SH-SY5Y (cell line): Measurements from ENCODE around the gene SLC13A2.

Experiments
- GATA2 ChIP-seq: IDR thresholded peaks from 2 replicates; pipeline ENCODE4 v1.6.1; 2011; ENCODE audit warnings: mild to moderate bottlenecking, low read depth, low read length
- GATA3 ChIP-seq: IDR thresholded peaks from 2 replicates; pipeline ENCODE4 v1.6.1; 2011; ENCODE audit warnings: low read depth, mild to moderate bottlenecking, low read length, moderate library complexity

The SLC13A2 gene

DNA sequence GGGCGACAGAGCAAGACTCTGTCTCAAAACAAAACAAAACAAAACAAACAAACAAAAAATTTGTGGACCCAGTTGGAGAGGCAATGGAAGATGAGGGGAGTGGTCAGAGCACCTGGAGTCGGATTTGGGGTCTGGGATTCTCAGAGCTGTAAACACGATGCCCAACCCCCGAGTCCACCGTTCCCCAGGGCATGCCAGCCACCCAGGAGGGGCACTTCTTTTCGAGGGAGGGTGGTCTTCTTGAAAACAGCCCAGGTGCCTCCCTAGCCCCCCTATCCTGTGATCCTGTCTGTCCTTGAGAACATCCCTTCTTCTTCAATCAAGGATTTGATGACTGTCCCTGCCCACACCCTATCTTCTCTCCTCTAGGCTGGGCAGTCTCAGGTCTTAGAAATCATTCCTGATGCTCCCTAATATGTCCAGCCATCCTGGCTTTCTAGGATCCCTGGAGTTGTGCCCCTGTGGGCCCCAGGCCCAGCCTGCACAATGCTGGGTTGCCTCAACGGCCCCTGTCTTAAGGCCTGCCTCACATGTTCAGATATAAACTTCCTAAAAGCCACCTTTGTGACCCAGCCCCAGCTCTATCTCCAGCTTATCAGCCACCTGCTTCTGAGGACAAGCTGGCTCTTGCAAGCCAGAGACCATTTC is 3.1 kb upstream of the SLC13A2 start:
- TF ChIP-seq GATA2 = no peak
- TF ChIP-seq GATA3 = no peak

DNA sequence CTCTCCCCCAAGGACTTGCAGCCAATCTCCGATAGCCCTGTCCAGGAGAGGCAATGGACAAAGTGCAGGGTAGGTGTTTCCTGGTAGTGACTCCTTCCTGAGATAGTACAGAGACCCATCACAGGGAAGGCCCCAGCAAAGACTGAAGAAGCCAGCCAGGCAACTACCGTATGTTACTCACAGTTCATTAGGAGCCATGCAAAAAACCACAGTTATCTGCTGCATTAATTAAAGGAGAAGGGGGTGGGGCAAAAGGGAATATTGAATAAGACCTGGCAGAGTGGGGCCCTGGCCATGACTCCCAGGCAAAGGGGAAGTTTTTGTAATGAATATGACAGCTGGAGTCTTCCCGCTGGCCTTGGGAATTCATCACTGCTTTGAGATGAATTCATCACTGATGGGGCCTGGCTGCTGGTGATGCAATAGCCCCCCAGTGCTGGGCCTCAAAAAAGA is 2.5 kb upstream of the SLC13A2 start:
- TF ChIP-seq GATA3 (no peak), GATA2 (no peak)

DNA sequence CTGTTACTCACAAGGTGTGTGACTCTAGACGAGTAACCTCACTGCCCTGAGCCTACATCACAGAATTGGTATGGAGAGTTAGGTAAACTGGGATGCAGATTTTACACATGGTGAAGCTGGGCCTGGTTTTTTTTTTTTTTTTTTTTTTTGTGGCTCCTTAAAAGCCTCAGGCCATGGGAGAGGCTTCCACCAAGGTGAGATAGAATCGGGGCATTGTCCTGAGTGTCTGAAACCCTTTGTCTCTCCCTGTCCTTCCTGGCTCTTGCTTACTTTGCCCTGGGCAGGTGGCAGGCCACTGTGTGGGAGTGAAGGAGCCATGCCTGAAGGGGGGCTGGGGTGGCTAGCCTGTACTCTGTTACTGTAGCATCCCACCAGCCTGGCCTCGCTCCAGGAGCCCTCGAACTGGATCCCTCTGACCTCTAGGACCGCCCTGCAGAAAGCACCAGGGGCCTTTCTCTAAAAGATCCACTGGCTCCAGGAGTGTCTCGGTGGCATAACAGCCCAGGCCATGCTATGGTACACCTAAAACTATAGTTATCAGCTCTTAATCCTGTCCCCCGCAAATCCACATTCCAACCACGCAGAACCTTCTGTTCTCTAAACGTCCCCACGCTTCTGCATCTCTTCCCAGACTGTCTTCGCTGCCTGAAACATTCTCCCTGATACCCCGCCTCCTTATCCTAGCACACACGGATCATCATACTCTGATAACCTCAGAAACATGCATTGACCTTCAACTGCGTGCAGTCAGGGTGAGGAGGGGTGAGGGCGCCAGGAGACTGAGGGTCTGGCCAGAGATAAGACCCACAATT is 1.7 kb upstream of the SLC13A2 start:
- no peak for TF ChIP-seq GATA3
- no peak for TF ChIP-seq GATA2

DNA sequence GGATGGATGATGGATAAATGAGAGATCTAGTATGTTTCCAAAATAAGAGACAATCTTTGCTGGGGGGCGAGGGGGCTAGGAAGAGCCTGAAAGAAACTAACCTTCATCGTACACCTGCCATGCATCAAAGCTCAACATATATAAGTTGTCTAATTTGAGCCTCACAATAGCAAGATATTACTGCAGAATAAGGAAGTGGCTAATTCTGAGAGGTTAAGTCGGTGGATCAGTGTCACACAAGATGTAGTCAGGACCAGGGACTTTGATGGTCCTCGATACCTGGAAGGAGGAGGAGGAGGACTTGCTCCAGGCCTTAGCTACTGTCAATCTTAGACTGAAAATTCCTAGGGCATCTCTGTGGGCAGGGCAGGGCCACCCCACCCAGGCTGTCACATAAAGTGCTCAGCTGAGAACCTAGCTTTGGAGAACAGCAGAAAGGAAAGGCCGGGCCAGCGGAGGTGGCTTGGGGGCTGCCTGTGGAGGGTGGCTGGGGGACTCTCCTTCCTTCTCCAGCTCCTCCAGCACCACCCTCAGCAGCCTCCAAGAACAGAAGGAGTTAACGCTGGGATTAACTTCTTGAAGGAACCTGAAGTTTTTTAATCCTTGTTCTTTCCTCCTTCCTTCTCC is 460 bp upstream of the SLC13A2 start:
- TF ChIP-seq GATA3 = no peak
- no peak for TF ChIP-seq GATA2

DNA sequence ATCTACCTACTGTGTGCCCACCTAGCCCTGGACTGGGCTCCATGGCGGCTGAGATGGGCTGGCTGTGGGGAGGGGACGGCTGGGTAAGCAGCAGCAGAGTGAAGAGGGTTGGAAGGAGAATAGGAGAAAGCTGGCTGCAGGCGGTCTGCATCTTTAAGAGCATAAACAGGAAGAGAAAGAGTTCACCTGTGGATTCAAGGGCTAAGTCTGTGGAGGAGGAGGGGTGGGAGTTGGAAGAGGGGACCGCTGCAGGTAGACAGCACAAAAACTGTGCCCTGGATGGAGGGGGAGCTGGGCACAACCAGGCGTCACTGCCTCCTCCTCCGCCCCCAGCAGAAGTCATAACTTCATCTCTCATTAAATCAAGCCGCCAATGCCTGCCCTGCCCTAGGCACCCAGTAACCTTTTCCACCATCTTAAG is 677 bp downstream of the SLC13A2 start:
- TF ChIP-seq GATA3 (no peak), GATA2 (no peak)

DNA sequence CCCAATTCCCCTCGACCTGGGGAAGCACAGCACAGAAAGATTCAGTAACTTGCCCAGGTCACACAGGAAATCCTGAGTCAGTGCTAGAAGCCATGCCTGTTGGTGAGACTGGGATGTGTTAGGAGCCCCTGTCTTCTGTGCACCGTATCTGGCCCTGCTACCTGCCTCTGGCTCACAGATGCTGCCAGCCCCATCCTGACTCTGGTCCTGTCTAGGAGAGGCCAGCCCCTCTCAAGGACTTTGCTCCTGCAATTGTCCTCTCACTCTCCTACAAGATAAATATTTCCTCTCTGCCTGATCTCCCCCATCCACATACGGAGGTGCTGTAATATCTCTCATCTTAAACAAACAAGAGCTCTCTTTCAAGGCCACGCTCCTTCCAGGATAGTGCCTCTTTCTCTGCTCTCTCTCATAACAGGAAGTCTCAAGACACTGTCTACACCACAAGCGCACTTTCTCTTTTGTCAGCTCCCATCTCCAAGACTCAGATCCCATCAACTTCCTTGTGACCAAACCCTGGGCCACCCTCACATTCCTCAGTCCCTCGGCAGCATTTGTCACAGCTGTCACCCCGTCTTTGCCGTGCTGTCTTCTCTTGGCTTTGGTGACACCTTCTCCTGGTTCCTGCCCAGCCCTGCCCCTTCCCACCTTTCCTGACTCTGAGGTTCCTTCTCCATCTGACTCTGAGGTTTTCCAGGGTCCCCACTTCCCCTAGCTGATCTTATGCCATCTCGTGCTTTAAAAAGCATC is 1.9 kb downstream of the SLC13A2 start:
- no peak for TF ChIP-seq GATA3
- no peak for TF ChIP-seq GATA2

DNA sequence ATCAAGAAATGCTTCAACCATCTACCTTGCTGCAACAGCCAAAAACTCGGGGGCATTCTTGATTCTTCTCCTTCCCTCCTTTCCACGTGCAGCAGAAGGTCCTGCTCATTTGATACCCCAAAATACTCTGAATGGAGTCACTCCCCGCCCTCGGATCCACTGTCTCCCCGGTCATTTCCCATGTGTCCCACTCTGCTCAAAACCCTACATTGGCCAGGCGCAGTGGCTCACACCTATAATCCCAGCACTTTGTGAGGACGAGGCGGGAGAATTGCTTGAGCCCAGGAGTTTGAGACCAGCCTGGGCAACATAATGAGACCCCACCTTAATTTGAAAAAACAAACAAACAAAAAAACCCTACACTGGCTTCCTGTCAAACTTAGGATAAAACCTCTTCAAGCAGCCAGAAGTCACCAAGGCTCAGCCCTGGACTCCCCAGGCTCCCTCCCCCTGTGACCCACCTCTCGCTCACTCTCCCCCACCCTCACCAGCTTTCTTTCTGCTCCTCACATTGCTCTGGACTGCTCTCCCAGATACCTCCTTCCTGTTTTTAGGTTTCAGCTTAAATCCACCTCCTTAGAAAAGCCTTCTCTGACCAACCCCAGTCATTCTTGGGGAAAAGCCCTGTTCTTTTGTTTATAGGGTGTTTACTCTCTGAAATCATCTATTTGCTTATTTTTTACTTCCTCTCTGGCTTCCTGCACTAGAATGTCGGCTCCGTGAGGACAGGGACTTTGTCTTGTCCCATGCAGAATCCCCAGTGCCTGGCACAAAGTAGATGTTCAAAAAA is 2.8 kb downstream of the SLC13A2 start:
- TF ChIP-seq GATA2 (no peak), GATA3 (no peak)

DNA sequence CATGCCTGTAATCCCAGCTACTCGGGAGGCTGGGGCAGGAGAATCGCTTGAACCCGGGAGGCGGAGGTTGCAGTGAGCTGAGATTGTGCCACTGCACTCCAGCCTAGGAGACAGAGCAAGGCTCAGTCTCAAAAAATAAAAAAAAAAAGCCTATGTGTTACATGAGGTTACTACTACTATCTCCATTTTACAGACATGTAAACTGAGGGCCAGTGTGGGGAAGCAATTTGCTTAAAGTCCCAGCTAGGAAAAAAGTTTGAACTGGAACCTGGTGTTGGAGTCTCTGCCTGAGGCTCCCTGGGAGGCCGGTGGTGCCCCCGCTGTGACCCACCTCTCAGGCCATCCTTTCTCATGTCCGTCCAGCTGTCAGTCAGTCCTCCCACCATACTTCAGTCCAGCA is 4.5 kb downstream of the SLC13A2 start:
- no peak for TF ChIP-seq GATA3
- TF ChIP-seq GATA2 = no peak

DNA sequence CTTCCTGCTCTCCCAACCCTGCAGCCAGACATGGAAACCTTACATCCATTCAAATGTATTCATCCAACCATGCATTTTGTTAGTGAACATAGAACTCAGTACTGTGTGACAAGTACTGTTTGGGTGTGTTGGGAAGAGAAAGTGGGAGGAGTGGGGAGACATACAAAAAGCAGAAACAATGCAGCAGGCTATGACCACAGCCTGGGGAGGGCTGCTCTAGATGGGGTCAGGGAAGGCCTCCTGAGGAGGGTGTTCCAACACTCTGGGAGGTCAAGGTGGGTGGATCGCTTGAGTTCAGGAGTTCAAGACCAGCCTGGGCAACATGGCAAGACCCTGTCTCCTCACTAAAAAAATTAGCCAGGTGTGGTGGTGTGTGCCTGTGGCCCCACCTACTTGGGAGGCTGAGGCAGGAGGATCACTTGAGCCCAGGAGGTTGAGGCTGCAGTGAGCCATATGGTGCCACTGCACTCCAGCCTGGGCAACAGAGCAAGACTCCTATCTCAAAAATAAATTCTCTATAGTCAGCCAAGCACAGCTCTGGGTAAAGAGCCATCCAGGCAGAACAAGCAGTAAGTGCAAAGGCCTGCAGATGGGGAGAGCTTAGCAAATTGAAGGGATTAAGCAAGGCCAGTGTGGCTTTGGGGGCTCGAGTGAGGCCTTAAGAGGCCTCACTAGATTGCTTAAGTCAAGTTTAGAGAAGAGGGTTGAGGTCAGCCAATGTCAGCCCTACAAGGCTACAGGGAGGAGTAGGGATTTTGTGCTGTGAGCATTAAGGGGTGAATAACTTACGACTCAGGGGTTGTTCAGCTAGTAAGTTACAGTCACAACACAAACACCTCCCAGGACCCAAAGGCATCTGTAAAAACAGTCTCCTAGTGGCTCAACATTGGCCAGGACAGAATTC is 5.5 kb downstream of the SLC13A2 start:
- TF ChIP-seq GATA3 (no peak), GATA2 (no peak)

DNA sequence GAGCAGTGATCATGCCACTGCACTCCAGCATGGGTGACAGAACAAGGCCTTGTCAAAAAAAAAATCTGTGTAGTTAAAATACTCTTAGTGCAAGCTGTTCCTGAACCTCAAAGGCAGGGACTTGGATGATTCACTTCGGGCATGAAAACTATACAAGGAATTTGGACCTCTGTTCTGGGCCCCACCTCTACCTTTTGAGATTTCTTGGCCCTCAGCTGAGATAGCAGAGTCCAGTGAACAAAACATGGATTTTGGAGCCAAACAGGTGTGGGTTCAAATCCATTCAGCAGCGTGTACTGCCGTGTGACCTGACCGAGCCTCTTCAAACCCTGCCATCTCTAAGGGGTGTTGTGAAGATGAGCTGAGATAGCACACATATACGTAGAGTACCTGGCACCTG is 6.8 kb downstream of the SLC13A2 start:
- TF ChIP-seq GATA3 (no peak), GATA2 (no peak)

DNA sequence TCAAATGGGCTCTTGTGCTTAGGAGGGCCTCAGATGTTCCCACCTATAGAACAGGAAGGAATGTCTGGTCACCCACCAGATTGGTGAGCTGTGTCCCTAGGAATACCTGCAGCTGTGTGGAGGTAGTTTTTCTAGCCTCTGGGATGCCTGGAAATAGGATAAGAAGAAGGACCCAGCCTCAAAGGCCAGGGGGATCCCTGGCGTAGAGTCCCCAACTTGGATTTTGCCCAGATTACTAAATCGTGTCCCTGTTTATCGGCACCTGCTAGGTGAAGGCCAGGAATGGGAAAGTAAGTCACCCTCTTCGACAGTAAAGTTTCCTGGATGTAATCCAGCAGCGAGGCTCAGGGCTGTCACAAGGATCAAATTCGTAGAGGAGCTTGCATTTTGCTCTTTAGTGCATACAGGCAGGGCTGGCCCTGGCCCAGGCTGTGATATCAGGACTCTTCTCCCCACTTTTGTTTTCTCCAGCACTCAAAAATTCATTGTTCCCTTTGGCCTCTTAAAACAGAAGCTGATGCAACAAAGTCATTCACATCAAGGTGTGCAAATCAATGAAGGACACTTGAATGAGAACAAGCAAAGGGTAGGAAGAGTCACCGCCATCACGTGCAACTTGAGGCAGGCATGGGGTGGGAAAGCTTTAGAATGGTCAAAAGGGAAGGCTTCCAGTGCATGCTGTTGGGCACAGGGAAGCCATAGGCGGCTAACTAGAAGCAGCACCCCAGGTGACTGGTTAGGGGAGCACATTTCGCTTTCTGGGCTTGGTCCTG is 7.5 kb downstream of the SLC13A2 start:
- TF ChIP-seq GATA2 = no peak
- no peak for TF ChIP-seq GATA3

DNA sequence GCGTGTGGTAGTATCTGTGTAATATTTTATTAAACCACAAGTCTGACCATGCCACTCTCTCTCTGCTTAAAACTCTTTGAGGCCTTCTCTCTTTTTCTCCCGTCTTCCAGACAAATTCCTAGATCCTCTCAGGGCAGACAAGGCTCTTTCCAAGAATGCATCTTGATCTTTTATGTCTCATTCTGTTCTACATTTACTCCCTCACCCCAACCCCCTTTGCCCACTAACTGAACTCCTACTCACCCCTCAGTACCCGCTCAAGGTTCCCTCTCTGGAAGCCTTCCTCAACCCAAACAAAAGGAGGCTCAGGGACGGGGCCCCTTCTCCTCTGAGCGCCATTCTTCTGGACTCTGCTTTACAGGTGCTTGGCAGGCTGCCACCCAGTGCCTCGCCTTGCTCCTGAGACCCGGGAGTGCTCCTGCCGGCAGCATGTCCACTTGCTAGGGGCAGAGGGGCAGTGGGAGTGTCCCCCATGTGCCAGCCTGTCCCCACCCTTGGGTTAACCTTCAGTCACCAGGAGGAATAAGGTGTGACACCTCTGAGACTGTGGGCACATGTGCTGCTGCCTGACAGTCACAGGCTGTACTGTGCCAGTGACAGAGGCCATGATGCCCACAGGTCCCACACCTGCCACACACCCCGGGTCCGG is 9.2 kb downstream of the SLC13A2 start:
- TF ChIP-seq GATA3 = no peak
- no peak for TF ChIP-seq GATA2
